Measurements from ENCODE around the gene C14orf132.

The C14orf132 gene

DNA sequence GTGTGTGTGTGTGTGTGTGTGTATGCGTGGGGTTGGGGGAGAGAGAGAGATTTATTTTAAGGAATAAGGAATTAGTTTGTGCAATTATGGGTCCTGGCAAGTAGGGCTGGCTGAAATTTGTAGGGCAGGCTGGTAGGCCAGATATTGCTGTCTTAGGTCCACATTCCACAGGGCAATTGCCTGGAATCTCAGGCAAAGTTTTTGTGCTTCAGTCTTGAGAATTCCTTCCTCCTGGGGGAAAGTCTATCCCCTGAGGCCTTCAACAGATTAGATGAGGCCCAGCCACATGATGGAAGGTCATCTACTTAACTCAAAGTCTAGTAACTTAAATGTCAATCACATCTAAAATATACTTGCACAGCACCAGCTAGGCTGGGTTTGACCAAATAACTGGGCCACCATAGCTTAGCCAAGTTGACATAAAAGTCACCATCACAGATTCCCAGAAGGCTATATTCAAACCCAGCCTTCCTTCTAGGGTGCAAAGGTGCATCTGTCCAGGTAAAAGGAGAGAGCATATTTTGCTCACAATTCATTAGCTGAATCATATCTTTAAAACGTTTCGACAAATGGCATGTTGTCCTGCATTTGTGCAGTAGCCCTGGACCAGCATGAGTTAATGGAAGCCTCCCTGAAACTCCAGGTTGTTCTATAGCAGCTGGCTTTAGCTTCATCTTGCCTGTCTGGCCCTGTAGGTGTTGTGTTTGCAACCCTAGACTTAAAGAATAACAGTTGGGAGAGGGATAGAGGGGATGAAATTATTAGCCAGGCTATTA, 63.1 kb downstream of the C14orf132 start:
- no peak for DNase-seq

DNA sequence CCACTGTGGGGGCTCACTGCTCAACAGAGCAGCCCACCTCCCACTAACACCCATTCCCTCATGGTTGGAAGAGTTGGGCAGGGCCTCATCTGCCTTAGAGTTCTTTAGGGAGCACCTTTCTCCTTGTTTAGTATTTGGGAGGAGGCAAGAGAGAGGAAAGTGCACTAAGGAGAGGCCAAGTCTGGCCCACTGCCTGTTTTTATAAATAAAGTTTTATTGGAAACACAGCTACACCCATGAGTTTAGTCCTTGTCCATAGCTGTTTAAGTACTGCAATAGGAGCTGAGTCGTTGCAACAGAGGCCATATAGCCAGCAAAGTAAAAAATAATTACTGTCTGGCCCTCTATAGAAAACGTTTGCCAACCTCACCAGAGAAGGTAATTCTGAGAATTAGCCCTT, 63.9 kb downstream of the C14orf132 start:
- DNase-seq = no peak

DNA sequence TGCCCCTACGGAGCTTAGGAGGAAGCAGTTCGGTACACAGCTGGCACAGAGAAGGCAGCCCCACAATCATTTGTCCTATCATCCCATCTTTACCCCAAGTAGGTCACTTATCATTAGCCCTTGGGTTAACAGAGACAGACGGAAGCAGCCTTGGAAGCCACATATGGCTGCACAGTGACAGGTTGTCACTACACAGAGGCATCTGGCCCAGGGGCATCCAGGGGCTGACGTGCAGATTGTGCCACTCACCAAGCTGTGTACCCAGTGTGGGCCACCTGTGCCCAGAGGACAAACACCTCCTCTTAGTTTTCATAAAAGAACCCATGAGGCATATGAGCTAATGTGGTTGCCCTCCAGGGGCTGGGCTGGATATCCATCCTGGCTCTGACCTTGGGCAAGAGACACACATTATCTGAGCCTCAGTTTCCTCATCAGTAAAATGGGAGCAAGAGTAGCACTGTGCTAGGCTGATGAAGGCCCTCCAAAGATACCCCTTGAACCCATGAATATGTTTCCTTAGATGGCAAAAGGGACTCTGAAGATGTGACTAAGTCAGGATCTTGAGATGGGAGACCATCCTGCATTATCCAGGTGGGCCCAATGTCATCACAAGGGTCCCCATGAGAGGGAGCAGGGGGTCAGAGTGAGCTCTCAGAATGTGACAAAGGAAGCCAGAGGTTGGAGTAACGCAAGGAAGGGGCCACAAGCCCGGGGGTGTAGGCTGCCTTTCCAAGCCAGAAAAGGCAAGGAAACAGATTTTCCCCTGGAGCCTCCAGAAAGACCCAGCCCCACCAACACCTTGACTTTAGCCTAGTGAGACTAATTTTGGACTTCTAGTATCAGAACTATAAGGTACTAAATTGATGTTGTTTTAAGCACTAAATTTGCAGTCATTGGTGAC, 64.6 kb downstream of the C14orf132 start:
- no peak for DNase-seq

DNA sequence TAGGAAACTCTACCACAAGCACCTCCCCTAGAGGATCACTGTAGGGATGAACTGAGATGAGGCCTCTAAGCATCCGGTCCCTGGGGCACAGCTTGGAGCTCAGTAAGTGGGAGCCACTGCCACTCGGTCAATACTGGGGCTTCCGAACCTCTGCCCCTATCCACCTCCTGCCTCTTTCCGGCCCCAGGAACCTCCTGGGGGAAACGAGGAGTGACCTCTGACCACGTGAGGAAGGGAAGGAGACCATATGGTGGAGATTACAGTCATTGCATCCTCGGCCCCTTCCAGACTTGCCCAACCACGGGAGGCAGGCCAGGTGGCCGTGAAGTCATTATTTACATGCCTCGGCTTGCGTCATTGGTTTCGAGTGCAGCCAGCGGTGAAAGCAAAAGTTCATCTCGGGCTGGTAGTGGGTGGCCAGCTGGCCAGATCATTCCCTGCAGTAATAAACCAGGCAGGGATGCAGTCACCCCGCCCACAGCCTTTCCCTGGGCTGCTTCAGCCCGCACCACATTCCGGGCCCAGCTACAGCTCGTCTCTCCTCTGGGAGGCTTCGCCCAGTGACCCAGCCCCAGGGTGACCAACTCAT, 65.4 kb downstream of the C14orf132 start:
- no peak for DNase-seq

DNA sequence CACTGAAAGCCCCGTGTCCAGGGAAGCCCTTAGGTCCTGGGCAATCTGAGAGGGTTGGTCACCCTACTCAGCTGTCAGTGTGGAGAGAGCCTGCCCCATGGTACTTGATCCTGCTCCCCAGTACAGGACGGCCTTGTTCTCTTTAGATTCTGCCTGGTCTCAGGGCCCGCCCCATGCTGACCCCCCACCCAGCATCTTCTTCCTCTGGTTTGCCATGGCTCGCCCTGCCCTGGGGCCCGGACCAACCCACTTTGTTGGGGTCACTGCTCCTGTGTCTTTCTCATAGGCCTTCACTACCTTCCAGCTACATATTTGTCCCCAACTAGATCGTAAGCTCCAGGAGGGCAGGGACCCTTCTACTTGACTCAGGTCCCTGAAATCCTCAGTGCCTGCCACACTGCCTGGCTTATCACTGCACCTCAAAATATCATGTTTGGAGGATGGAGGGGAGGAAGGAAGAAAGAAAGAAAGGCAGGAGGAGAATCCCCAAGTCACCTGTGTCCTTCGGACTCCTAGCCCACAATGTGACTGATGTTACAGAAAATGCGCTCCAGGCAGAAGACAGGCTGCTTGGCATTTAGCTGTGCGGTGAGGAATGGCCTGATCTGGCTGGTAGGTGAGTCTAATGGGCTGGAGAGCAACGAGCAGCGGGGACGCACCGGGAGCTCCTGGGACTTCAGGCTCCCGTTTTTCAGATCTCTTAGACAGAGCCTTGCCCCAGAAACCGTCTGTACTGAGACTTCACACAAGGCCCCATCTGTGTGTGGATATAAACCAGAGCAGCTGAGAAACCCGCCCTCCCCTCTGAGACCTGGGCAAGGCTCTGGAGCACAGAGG, 66.1 kb downstream of the C14orf132 start:
- no peak for DNase-seq

DNA sequence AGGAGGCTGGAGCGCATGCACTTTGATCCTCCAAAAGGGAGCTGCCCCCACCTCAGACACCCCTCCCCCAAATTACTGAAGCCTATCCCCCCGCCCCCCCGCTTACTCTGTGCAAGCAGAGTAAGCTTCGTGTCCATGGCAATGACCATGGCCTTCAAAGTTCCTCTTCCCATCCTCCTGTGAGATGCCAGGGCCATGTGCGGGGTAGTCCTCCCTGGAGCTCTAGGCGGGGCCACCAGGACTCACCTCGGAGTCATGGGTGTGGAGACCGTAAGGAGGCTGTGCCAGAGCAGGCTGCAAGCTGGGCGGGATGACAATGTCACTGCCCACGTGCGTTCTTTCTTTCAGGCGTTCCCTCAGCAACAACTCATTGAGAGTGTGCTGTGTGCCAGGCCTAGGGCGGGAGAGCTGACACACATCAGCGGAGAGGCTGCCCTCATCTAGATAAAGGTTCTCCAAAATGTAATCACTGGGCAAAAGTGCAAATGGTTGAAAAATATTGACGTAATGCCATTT, 66.8 kb downstream of the C14orf132 start:
- no peak for DNase-seq

DNA sequence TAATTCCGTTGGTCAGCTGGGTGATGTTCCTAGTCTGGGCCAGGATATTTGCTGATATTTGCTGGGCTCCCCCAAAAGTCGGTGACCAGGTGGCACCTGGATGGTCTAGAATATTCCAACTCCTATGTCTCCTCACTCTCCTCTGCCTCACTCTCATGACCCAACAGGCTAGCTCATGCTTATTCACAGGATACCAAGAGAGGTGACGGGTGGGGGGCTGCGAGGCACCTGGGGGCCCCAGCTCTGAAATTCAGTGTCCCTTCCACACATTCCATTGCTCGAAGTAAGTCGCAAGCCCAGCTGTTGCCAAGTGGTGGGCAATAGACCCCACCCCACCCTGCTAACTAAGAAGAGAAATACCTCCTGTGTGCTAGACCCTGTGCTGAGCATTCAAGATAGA, 67.7 kb downstream of the C14orf132 start:
- DNase-seq = no peak

DNA sequence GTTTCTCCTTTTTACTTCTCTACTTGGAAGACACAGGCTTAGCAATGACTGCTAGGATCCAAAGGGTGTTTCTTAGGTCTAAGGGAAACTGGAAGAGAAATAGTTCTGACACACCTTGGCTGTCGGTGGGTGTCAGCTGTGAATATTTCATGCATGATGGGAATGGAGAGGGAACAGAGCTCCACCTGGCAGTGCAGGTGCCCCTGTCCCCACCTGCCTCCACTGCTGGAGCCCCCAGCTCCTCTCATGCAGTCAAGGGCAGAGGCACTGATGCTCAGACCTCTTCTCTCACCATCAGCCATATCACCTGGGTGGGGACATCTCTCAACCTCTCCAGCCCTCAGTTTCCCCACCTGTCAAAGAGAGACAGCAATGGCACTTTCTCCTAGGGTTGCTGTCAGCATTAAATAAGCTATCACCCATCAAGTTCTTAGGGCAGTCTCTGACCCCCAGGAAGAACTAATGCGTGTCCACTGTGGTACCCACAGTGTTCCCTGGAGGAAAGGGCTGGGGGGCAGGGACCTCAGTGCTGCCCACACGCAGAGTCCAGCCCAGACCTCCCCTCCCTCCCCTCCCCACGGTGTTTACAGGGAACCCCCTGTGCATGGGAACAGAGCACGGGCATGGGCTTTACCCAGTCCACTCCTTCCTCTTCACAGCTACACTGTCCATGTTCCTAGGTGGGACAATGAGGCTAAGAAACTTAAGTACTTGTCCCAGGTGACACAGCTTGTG, 69.1 kb downstream of the C14orf132 start:
- DNase-seq = no peak

DNA sequence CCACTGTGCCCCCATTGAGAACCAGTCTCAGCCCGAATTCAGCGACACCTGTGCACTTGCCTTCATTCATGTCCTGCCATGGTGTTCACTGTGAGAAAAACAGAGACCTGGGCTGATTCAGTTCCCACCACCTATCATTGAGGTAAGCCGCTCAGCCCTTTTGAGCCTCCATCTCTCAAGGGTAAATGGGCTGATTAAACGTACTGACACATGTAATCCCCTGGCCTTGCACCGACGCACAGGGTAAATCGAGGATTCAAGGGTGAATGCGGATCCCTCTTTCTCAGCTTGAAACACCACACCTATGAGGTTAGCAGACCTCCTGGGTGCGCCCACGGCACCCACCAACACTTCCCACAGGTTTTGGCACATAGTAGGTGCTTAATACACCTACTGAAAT, 69.7 kb downstream of the C14orf132 start:
- no peak for DNase-seq

DNA sequence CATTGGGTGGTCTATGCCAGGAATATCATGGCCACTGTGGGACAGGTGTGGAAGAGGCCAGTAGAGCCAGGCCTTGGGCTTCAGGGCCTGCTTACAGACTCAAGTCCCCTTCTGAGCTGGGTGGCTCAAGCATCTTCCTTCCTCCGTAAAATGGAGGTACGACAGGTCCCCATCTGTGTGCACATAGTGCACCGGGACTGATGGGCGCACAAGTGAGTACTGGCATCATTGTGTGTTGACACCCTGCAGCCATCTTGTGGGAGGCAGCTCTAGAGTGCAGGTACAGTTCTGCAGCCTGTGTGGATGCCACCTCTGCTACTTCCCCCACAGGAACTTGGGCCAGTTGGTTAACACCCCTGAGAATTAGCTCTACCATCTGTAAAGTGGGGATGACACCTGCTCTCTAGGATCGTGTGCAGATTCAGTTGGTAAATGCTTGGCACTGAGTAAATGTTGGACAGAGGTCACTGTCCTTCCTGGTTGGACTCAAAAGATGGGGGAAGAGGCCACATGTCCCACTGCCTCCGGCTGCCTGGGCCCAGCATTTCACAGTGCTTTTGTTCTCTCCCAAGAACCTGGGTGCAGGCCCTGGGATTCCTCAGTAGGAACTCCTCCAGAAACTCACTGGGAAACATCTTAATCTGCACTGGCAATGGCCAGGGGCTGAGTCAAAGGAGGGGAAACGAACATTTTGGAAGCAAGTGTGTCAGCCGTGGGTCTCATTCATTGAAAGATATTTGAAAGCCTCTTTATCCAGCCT, 70.6 kb downstream of the C14orf132 start:
- DNase-seq = no peak

DNA sequence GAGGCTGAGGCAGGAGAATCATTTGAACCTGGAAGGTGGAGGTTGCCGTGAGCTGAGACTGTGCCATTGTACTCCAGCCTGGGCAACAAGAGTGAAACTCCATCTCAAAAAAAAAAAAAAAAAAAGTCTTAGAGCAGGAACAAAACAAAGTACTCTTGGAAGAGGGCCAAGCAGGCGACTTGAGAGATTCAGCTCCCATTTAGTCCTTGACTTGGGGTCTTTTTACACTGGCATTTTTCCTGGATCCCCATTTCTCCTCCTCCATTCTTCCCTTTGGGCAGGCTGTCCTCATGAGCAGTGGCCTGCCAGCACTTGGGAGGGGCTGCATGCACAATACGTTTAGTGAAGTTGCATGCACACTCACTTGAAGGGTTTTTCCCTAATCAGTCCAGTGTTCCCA, 72.9 kb downstream of the C14orf132 start:
- no peak for DNase-seq

DNA sequence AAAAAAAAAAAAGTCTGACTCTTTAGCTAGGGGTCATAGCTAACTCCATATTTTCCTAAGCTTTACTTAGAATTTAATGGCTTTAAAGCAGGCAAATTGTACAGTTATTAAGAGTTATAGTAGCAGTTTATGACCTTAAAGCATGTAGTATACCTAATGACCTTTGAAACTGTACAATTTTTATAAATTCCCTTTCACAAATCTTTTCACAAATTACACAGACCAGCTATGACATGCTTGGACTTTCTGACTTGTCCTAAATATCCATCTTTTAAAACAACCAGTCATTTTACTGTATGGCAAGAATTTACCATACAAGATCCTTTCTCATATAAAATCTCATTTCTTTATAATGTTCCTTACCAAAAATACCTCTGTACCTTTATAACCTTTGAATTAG, 74.8 kb downstream of the C14orf132 start:
- no peak for DNase-seq

DNA sequence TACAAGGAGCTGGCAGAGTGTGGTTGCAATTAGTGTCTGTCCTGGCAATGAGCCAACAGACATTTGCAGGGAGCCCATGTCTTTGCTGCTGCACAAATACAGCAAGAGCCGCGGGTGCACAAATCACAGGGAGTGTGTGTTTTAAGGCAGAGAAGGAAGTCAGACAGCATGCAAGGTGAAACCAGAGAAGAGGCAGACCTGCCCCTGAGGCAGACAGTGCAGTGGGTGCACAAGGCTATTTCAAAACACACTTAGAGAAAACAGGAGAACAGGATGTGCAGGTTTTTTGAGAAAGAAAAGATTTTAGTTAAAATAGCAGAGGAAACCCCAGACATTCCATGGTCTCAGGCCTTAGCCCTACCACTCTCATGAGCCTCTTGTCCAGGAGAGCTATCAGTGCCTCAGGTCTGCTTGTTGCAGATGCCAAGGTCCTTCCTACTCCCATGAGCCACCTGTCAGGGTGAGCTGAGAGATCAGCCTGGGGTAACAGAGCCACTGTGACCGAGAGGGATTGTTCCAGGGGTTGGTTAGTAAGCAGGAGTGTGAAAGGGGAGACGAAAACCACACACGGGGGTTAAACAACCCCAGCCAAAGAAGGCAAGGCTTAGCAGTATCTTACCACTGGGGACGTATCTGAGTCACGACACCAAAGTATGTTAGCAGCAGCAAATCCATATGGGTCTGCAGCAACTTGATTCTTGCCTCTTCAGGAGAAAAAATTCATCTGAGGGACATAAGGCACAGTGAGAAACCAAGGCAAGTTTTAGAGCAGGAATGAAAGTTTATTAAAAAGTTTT, 78.1 kb downstream of the C14orf132 start:
- no peak for DNase-seq

DNA sequence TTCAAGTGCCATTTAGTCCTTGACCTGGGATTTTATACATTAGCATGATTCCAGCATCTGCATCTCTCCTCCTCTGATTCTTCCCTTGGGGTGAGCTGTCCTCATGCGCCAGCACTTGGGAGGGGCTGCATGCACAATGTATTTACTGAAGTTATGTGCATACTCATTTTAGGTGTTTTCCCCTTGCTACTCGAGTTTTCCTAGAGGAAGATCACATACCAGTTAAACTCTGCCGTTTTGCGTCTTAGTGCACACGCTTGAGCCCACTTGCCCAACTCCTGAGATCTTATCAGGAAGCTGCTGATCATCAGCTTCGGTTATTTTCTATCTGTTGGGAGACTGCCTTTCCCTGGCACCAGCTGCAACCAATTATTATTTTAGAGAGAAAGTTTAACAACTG, 78.8 kb downstream of the C14orf132 start:
- no peak for DNase-seq

DNA sequence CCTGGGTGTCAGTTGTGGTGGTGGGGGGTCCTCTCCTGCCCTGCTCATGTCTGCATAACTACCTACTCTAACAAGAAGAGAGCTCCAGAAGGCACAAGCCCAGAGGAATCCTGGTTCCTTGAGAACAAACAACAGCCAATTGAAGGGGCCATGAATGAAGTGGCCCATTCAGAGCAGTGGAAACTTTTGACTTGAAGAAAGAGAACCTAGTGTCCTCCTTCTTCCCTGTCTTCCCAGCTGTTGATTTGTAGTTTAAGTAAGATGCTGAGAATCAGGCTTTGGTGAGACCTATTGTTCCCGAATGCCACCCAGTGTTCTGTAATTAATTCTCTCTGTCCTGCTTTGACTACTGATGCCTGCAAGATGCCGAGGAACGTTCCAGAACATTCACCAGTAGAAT, 79.2 kb downstream of the C14orf132 start:
- DNase-seq = no peak

DNA sequence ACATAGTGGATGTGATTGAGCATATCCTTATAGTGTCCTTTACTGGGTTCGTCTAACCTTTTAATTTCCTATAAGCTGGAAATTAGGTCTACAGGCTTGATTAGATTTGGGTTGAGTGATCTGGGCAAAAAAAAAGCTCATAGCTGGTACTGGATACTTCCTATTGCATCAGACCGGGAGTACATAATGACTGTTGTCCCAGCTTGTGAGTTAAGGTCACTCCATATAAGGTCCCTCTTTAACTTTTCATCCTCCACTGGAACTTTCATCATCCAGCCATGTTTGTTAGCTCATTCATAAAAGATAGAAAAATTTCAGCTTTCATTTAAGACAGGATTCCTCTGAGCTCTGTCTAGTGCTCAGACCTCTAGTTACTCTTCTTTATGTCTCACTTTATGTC, 80.8 kb downstream of the C14orf132 start:
- DNase-seq = no peak

DNA sequence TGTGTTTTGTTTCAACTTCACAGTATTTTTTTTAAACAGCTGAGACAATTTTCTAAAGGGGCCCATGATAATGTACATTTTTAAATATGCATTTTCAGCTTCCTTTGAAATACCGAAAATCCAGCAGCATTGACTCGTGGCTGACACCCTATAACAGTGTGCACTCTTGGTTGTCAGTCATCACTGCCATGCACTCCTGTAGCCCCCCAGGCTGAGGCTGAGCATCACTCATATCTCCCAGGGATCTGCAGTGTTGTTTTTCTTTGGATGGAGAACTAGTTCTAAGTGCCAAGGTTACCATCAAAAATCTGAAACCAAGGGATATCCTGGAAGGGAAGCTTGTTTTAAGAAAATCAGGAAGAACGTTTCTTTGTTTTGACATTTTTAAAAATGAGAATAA, 81.2 kb downstream of the C14orf132 start:
- no peak for DNase-seq

DNA sequence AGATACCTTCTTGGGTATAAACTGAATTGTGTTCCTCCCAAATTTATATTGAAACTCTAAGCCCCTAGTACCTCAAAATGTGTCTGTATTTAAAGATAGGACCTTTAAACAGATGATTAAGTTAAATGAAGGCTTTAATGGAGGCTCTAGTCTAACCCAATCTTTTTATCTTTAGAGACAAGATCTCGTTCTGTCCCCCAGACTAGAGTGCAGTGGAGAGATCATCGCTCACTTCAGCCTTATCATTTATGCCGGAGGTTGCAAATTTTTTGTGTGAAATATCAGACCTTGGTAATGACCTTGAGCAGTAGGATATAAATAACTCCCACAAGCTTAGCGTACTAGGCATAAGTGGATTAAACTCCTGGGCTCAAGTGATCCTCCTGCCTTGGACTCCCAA, 81.8 kb downstream of the C14orf132 start:
- DNase-seq = no peak

DNA sequence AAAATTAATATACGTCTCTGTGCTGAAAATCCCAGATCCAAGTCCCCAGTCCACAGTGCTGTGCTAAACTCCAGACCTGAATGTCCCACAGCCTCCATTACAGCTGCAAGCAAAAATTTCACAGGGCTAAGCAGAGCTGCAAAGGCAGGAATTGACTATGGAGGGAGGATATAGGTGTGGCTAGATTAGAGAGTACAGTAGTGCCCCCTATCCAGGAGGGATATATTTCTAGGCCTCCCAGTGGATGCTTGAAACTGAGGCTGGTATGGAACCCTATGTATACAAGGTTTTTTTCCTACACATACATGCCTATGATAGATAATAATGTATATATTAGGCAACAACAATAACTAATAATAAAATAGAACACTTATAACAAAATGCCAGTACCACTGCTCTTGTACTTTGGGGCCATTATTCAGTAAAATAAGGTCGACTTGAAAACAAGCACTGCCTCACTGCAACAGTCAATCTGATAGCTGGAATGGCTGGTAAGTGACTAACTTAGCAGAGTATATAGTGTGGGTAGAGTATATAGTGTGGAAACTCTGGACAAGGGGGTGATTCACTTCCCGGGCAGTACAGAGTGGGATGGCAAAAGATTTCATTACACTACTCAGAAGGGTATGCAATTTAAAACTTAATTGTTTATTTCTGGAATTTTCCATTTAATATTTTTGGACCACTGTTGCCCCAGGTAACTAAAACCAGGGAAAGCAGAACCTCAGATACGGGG, 82.7 kb downstream of the C14orf132 start:
- DNase-seq = no peak

DNA sequence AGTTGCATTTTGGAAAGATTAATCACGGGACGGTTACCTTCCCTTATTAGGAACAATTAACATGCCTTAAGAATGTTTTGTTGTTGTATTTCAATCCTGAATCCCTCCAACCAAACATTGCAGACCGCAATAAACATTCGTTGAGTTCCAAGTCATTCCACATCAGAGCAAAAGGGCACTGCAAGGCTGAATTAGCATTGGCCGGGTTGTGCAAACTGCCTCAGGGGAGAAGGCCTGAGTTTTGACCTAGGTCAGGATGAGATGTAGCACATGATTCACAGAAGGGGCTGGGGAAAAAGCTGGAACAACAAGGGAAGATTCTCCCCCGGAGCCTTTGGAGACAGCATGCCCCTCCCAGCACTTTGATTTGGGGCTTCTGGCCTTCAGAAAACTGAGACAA, 83.3 kb downstream of the C14orf132 start:
- no peak for DNase-seq
